Activated CD8-positive, alpha-beta T cell treated with anti-CD3 and anti-CD28 coated beads for 36 hours (primary cell): ENCODE results near the gene PLEKHG3. TPM values are rescaled to one million over a fixed set of nuclear protein-coding genes. Genes with fewer than 3 reads are reported as not detected.

Experiments used
- ATAC-seq: fragments of 200-7000 bp; cut with Tn5 transposase; one replicate; pipeline ENCODE4 v1.10.0; 2021; ENCODE audit warnings: mild to moderate bottlenecking, moderate library complexity
- CTCF ChIA-PET: fragments of 350-600 bp; sonication (Branson Sonifier 250); formaldehyde crosslinking; loops from one replicate; lab custom pipeline; 2021; ENCODE audit warnings: antibody characterized with exemption; lab: Charles Lee
- POLR2A ChIA-PET: fragments of 350-600 bp; sonication (Branson Sonifier 250); formaldehyde crosslinking; loops from one replicate; lab custom pipeline; 2021; ENCODE audit warnings: antibody characterized with exemption; lab: Charles Lee
- DNase-seq: peaks from one replicate; pipeline ENCODE4 v3.0.0-alpha.2; 2020
- H3K27ac Mint-ChIP-seq: one replicate; pipeline ENCODE4 v1.8.0; 2021; ENCODE audit warnings: mild to moderate bottlenecking, mixed read lengths
- H3K27me3 Mint-ChIP-seq: one replicate; pipeline ENCODE4 v1.8.0; 2021; ENCODE audit warnings: mixed read lengths
- H3K36me3 Mint-ChIP-seq: one replicate; pipeline ENCODE4 v1.8.0; 2021; ENCODE audit warnings: low read depth, mixed read lengths
- H3K4me1 Mint-ChIP-seq: one replicate; pipeline ENCODE4 v1.8.0; 2021; ENCODE audit warnings: low read depth, mixed read lengths
- H3K4me3 Mint-ChIP-seq: one replicate; pipeline ENCODE4 v1.8.0; 2021; ENCODE audit warnings: mild to moderate bottlenecking, moderate library complexity, mixed read lengths
- H3K9me3 Mint-ChIP-seq: one replicate; pipeline ENCODE4 v1.8.0; 2021; ENCODE audit warnings: mixed read lengths
- intact Hi-C: fragments of 100-400 bp; cut with micrococcal nuclease; formaldehyde crosslinking; loops from one replicate; pipeline ENCODE4 v1.10.0; 2022
- total RNA-seq, 2 experiments: library from RNA; stranded (reverse); gene quantifications; one replicate each; pipeline ENCODE4 v1.2.3, GENCODE V29; 2021
- TF ChIP-seq, protein P1 (sequence below): fragments of 200-600 bp; IDR thresholded peaks from one replicate; pipeline ENCODE4 v1.8.0; 2022; ENCODE audit warnings: antibody characterized with exemption, mild to moderate bottlenecking

Gene PLEKHG3
- total RNA-seq, 2 experiments from 2014 or later, result 2.7 to 2.8 TPM

DNA sequence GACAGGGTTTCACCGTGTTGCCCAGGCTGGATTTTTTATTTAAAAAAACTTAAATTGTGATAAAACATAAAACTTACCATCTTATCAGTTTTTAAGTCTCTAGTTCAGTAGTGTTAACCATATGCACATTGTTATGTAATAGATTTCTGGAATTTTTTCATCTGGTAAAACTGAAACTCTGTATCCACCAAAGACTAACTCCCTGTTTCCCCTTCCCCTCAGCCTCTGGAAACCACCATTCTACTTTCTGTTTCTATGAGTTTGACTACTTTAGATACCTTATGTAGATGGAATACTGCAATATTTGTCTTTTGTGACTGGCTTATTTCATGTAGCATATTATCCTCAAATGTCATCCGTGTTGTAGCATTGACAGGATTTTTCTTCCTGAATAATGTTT is 12.8 kb upstream of the PLEKHG3 start:
- CTCF ChIA-PET, result interaction anchor here (2.5 kb wide), 1 partner anchor 54 kb away, joined by 6 read pairs; no protein-coding TSS in a partner anchor
- no peak overlapping the region for H3K27ac Mint-ChIP-seq

DNA sequence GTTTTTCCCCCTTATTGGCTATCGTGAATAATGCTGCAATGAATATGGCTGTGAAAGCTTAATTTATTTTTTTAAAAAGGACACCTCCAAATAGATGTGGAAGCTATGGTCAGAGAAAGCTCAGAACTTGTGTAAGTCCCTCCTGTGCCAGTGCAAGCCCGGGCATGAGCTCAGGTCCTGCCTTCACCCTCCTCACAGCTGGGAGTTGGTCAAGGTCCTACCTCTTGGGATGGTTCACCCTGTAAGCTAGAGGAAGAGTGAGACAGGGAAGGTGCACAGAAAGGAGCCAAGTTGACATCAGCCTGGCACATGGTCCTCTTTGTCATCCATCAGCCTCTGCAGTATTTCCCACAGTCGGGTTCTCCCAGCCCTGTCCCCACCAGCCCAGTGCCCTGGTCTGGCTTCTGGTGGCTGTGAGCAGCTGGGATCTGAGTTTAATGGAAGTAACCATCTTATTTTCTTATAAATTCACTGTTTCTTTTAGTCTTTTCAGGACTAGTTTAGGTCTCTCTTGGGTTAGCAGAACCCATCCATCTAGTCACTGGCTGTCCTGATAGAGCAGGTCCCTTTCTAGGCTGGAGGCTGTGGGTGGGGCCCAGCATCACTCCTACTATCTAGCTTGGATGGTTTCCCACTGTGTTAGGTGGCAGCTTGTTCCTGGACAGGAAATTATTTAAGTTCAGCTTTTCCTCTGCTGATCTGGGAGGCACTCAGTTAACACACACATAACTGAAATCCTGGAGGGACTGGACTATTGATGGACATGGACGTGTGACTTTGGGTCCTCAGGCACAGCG is 11.8 kb upstream of the PLEKHG3 start:
- DNase-seq (no peak), ATAC-seq (no peak)
- intact Hi-C loops, result no loop called here
- H3K4me1 Mint-ChIP-seq, result no peaks in the 10 kb centered on the region
- TF ChIP-seq, protein P1, sequence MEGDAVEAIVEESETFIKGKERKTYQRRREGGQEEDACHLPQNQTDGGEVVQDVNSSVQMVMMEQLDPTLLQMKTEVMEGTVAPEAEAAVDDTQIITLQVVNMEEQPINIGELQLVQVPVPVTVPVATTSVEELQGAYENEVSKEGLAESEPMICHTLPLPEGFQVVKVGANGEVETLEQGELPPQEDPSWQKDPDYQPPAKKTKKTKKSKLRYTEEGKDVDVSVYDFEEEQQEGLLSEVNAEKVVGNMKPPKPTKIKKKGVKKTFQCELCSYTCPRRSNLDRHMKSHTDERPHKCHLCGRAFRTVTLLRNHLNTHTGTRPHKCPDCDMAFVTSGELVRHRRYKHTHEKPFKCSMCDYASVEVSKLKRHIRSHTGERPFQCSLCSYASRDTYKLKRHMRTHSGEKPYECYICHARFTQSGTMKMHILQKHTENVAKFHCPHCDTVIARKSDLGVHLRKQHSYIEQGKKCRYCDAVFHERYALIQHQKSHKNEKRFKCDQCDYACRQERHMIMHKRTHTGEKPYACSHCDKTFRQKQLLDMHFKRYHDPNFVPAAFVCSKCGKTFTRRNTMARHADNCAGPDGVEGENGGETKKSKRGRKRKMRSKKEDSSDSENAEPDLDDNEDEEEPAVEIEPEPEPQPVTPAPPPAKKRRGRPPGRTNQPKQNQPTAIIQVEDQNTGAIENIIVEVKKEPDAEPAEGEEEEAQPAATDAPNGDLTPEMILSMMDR, result no peak
- CTCF ChIA-PET, result interaction anchor here (2.5 kb wide), 1 partner anchor 55 kb away, joined by 6 read pairs; no protein-coding TSS in a partner anchor
- H3K4me3 Mint-ChIP-seq, result no peak overlapping the region
- POLR2A ChIA-PET, result no interaction called here
- H3K9me3 Mint-ChIP-seq, result no peaks in the 10 kb centered on the region
- peaks cover 4% of the 10 kb centered on the region for H3K27me3 Mint-ChIP-seq
- H3K27ac Mint-ChIP-seq, result no peak overlapping the region
- H3K36me3 Mint-ChIP-seq, result no peaks in the 10 kb centered on the region

More for the DNA sequence above, 12.8 kb upstream of the PLEKHG3 start:
- Mint-ChIP-seq H3K9me3 (no peaks in the 10 kb centered on the region), H3K27me3 (no peaks in the 10 kb centered on the region), H3K4me3 (no peak overlapping the region), H3K4me1 (no peaks in the 10 kb centered on the region), H3K36me3 (no peaks in the 10 kb centered on the region)
- TF ChIP-seq, protein P1, result no peak
- ATAC-seq, result no peak
- no peak for DNase-seq
- intact Hi-C loops, result no loop called here
- POLR2A ChIA-PET, result no interaction called here

DNA sequence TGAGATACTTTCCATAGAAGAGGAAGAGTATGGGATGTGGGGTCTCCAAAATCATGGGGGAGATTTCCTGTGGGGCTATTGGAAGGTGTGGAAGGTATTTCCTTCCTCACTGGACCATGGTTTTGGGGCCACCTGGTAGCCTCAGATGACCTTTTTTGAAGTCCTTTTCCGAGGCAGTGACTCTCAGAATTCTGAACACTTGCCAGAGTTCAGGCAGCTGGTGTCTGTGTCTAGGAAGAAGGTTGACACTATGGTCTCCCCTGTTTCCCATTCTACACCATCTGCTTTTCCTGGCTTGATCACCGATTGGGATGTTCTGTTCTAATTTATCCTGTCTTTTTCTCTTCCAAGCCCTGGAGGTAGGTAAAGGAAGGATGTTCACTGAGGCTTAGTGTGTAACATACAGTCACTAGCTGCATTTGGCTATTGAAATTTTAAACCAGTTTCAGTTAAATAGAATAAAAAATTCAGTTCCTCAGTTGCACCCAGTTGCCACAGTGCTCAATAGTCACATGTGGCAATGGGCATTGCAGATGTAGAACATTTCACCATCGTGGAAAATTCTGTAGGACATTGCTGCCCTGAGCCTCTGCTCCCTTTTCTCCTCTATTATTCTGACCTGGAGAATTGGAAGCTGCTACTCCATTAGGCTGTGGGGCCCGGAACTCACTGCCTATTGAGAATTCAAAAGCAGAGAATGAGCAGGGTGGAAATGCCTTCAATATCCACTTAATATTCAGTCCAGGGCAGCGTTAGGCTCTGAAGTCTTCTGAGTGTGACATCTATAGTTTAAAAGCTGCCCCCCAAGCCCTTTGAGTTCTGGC is 11.0 kb upstream of the PLEKHG3 start:
- peaks cover 6% of the 10 kb centered on the region for H3K27me3 Mint-ChIP-seq
- CTCF ChIA-PET, result interaction anchor here (2.5 kb wide), 1 partner anchor 56 kb away, joined by 6 read pairs; no protein-coding TSS in a partner anchor

DNA sequence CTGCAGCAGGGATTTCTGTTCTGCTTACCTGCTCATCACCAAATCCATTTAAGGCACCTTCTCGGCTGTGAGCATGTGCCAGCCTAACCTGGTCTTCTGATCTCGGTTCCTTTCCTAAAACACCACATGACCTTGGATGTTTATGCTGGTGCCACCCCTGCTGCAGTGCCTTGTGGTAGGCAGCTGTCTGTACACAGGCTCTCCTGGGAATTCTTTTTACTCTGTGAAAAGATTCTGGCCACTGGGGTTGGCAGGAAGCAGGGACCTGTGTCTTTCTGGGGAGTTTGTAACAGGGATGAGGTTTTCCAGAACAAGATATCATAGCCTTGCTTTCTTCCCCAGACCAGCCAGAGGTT is 10.4 kb upstream of the PLEKHG3 start:
- H3K4me1 Mint-ChIP-seq, result no peaks in the 10 kb centered on the region
- ChIA-PET POLR2A (interaction anchor here (0.8 kb wide), 1 partner anchor 10 kb away, joined by 3 read pairs; the partner anchor contains the start of gene PLEKHG3), CTCF (interaction anchor here (1.3 to 1.8 kb wide), 2 partner anchors 11 to 57 kb away, joined by 3 to 4 read pairs; no protein-coding TSS in a partner anchor)
- intact Hi-C loops, result no loop called here
- H3K27me3 Mint-ChIP-seq, result peaks cover 12% of the 10 kb centered on the region
- H3K9me3 Mint-ChIP-seq, result no peaks in the 10 kb centered on the region
- H3K27ac Mint-ChIP-seq, result no peak overlapping the region
- ATAC-seq (no peak), DNase-seq (no peak)
- no peaks in the 10 kb centered on the region for H3K36me3 Mint-ChIP-seq
- no peak overlapping the region for H3K4me3 Mint-ChIP-seq
- TF ChIP-seq, protein P1, result no peak

More for the DNA sequence above, 11.0 kb upstream of the PLEKHG3 start:
- Mint-ChIP-seq H3K4me3 (no peak overlapping the region), H3K9me3 (no peaks in the 10 kb centered on the region), H3K36me3 (no peaks in the 10 kb centered on the region), H3K27ac (no peak overlapping the region), H3K4me1 (no peaks in the 10 kb centered on the region)
- POLR2A ChIA-PET, result interaction anchor here (0.8 kb wide), 1 partner anchor 11 kb away, joined by 3 read pairs; the partner anchor contains the start of gene PLEKHG3
- ATAC-seq, result no peak
- intact Hi-C loops, result no loop called here
- TF ChIP-seq, protein P1, result no peak
- no peak for DNase-seq
